Ectodermal cell (in vitro differentiated cells): ENCODE results near the gene SPRTN.
"Not testable (repeated sequence)": the region's sequence is repeated elsewhere in the genome, so short reads cannot be mapped to it uniquely, and the experiment has no call there.

Source experiments
- H3K27ac ChIP-seq: 2 replicates; pipeline ENCODE4 v1.7.0; 2013; ENCODE audit warnings: mild to moderate bottlenecking, low read depth, low read length; ENCODE audit not compliant: insufficient read depth, poor library complexity, severe bottlenecking
- H3K27me3 ChIP-seq: 2 replicates; pipeline ENCODE4 v1.7.0; 2013; ENCODE audit warnings: mild to moderate bottlenecking, low read length; ENCODE audit not compliant: insufficient read depth, control insufficient read depth, poor library complexity, severe bottlenecking
- H3K36me3 ChIP-seq: one replicate; pipeline ENCODE4 v1.7.0; 2013; ENCODE audit warnings: low read length; ENCODE audit not compliant: control insufficient read depth, insufficient read depth
- H3K4me1 ChIP-seq: one replicate; pipeline ENCODE4 v1.7.0; 2013; ENCODE audit warnings: low read length; ENCODE audit not compliant: control insufficient read depth, insufficient read depth
- H3K4me3 ChIP-seq: 2 replicates; pipeline ENCODE4 v1.7.0; 2013; ENCODE audit warnings: low read depth, low read length, control low read depth; ENCODE audit not compliant: insufficient read depth
- H3K9me3 ChIP-seq: 2 replicates; pipeline ENCODE4 v1.7.0; 2013; ENCODE audit warnings: mild to moderate bottlenecking, low read length, moderate library complexity; ENCODE audit not compliant: control insufficient read depth
- WGBS, 2 experiments: methylation state at CpG; one replicate each; pipeline ENCODE4 v1.1.7; 2013; ENCODE audit warnings: missing lambda C conversion rate in 2 of 2; 5-methylcytosine and 5-hydroxymethylcytosine counted together

SPRTN gene

GRCh38 chr1:231335663-231336602 is 2.2 kb upstream of the SPRTN start:
- Histone ChIP-seq H3K4me3 (peak overlapping the region; percentile 76), H3K36me3 (no peaks in the 10 kb centered on the region), H3K4me1 (peaks cover 24% of the 10 kb centered on the region), H3K9me3 (no peaks in the 10 kb centered on the region), H3K27me3 (no peaks in the 10 kb centered on the region), H3K27ac (no peak overlapping the region)
- WGBS, 2 experiments: 86 to 88% methylated on average over 21 of the region's 21 CpGs

DNA sequence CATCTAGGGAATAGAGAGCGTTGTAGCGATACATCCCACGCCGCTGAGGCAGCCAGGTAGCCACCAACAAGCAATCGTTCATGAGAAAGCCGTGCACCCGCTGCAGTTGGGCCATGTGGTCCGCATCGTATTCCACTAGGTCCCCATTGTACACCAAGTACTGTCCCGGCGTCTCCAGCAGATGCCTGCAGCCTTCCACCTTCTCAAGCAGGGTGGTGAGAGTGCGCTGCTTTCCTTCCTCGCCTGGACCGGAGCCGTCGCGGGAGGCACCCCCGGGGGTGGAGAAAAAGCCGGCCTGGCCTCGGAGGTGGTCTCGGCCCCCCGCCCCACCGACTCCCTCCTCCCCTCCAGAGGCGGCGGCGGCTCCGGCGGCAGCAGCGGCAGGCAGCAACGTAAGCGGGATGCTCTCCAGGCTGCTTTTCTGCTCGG is 1.0 kb upstream of the SPRTN start:
- Histone ChIP-seq H3K27ac (peak overlapping the region; percentile 58), H3K36me3 (peaks cover 3% of the 10 kb centered on the region), H3K27me3 (no peaks in the 10 kb centered on the region), H3K4me3 (peak overlapping the region; percentile 76), H3K9me3 (no peaks in the 10 kb centered on the region), H3K4me1 (peaks cover 24% of the 10 kb centered on the region)
- 2% methylated on average over 32 of the region's 32 CpGs for WGBS, 2 experiments

DNA sequence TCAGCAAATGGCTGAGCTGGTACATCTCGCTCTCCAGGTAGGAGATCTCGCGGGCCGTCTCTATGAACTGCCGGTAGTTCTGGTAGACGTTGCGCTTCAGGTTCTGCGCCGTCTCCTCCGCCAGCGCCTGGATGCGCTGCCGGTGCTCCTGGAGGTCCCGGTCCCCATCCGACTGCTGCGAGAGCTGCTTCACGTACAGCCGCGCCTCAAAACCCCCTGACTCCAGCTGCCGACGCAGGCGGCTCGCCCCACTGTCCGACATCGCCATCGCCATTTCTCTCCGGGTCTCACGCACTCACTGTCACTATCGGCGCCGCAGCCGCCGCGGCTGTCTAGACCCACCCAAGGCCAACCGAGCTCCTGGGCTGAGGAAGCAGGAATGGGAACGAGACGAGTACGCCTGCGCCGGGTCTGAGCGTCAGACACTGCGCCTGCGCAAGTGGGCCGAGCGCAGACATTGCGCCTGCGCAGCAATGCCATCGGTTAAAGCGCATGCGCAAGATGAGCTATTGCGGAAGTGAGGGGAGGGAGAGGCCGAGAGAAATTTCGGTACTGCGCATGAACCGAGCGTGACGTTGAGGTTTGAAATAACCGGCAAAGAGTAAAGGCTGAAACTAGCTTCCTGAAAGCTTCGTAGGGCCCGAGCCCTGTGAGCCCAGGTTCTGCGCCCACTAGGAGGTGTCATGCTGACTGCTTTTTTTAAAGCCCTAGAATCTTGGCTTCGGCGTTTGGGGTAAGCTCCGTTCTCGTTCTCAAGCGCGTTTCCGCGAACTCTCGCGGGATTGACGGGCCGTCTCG is 422 bp upstream of the SPRTN start, which contains the start of gene EXOC8:
TSS of gene EXOC8 (minus strand) at position 381 of the 798 bp plus-strand sequence. CDS start at position 274, 107 bp downstream.
- peaks cover 24% of the 10 kb centered on the region for H3K4me1 ChIP-seq
- H3K4me3 ChIP-seq: peak within 1 kb of the TSS; percentile 76
- no peaks in the 10 kb centered on the region for H3K9me3 ChIP-seq
- peaks cover 3% of the 10 kb centered on the region for H3K36me3 ChIP-seq
- peak within 1 kb of the TSS; percentile 80 for H3K27ac ChIP-seq
- H3K27me3 ChIP-seq: no peaks in the 10 kb centered on the region
- WGBS, 2 experiments: 0% methylated on average over 74 of the region's 74 CpGs

DNA sequence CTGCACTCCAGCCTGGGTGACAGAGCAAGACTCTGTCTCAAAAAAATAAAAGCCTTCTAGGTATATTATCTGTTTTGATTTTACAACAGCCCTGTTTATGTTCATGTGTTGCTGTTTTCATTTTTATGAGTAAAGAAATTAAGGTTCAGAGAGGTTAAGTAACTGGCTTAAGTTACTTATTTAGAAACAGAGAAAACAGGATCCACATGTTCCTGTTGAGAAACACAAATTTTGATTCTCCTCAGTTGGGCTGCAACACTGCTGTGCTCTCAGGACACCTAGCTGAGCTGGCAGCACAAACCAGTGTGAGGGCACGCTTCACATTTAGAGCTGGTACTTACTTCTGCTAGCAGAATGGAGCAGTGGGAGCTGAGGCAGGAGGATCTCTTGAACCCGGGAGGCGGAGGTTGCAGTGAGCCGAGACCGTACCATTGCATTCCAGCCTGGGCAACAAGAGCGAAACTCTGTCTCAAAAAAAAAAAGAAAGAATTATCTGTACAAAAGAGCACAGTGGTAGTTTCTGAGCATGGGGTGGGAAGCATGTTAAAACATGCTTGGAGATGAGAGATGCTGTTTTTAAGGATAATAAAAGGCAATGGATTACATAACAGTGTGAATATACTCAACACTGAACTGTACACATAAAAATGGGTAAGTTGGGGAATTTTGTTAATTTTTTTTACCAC is 2.4 kb downstream of the SPRTN start:
- H3K36me3 ChIP-seq: peaks cover 12% of the 10 kb centered on the region
- WGBS, 2 experiments: 96% methylated on average over 6 of the region's 6 CpGs
- H3K27me3 ChIP-seq: no peaks in the 10 kb centered on the region
- H3K27ac ChIP-seq: no peak overlapping the region
- H3K9me3 ChIP-seq: no peaks in the 10 kb centered on the region
- H3K4me1 ChIP-seq: peaks cover 17% of the 10 kb centered on the region
- no peak overlapping the region for H3K4me3 ChIP-seq

- Histone ChIP-seq H3K27me3 (no peaks in the 10 kb centered on the region), H3K27ac (no peak overlapping the region), H3K4me3 (no peak overlapping the region), H3K36me3 (peaks cover 22% of the 10 kb centered on the region), H3K9me3 (no peaks in the 10 kb centered on the region), H3K4me1 (no peaks in the 10 kb centered on the region)
- whole genome bisulfite sequencing, 2 experiments: 94 to 98% methylated on average over 3 to 4 of the region's 4 CpGs
Observed at GRCh38 chr1:231347961-231348360, 9.9 kb downstream of the SPRTN start.

- Histone ChIP-seq H3K4me1 (no peaks in the 10 kb centered on the region), H3K36me3 (peaks cover 22% of the 10 kb centered on the region), H3K27me3 (no peaks in the 10 kb centered on the region), H3K27ac (no peak overlapping the region), H3K9me3 (no peaks in the 10 kb centered on the region), H3K4me3 (no peak overlapping the region)
- 96 to 100% methylated on average over 3 of the region's 4 CpGs for WGBS, 2 experiments
Observed at GRCh38 chr1:231348442-231348841, 10.3 kb downstream of the SPRTN start.

DNA sequence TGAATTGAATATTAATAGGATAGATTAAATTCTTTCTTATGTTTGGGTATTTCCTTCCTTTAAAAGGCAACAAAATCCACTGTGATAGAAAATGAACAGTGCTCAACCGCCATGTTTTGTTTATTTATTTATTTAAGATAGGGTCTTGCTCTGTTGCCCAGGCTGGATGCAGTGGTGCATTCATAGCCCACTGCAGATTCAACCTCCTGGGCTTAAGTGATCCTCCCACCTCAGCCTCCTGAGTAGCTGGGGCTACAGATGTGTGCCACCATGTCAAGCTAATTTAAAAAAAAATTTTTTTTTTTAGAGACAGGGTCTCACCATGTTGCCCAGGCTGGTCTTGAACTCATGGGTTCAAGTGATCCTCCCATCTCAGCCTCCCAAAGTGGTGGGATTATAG is 10.8 kb downstream of the SPRTN start:
- not testable (repeated sequence) for H3K9me3 ChIP-seq, H3K27ac ChIP-seq, H3K4me3 ChIP-seq, H3K27me3 ChIP-seq, H3K4me1 ChIP-seq
- H3K36me3 ChIP-seq: peaks cover 22% of the 10 kb centered on the region
- 92 to 100% methylated on average over 1 of the region's 1 CpG for WGBS, 2 experiments

GRCh38 chr1:231351816-231352215 is 13.7 kb downstream of the SPRTN start:
- no peaks in the 10 kb centered on the region for H3K4me1 ChIP-seq
- no peak overlapping the region for H3K4me3 ChIP-seq
- no peaks in the 10 kb centered on the region for H3K9me3 ChIP-seq
- peaks cover 13% of the 10 kb centered on the region for H3K36me3 ChIP-seq
- WGBS, 2 experiments: no CpG with 5 or more reads among the region's 2 CpGs
- no peak overlapping the region for H3K27ac ChIP-seq
- no peaks in the 10 kb centered on the region for H3K27me3 ChIP-seq

GRCh38 chr1:231353086-231353485 is 15.0 kb downstream of the SPRTN start:
- Histone ChIP-seq H3K36me3 (peaks cover 13% of the 10 kb centered on the region), H3K9me3 (no peaks in the 10 kb centered on the region), H3K27me3 (no peaks in the 10 kb centered on the region), H3K4me3 (no peak overlapping the region), H3K27ac (no peak overlapping the region), H3K4me1 (no peaks in the 10 kb centered on the region)
- WGBS, 2 experiments: 92 to 94% methylated on average over 2 of the region's 2 CpGs
